22Rv1 (cell line): ENCODE measurements around the gene SYCE1L.

Experiments used
- CTCF ChIP-seq: fragments of 450-650 bp; IDR thresholded peaks from 2 replicates; pipeline ENCODE4 v1.5.1; 2017; ENCODE audit warnings: mild to moderate bottlenecking
- ZFX ChIP-seq: fragments of 450-650 bp; IDR thresholded peaks from 2 replicates; pipeline ENCODE4 v1.6.1; 2017; ENCODE audit warnings: antibody characterized with exemption, borderline replicate concordance

DNA sequence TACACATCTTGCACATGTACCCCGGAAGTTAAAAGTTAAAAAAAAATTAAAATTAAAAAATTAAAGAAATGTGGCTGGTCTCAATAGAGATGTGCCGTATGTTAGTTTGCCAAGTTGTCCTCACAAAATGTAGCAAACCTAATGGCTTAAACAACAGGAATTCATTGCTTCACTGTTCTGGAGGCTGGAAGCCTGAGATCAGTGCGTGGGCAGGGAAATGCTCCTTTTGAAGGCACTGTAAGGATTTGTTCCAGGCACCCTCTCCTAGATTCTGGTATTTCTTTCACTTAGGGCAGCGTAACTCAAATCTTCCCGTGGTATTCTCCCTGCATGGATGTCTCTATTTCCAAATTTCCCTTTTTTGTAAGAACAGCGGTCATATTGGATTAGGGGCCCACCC lies 40.9 kb upstream of the SYCE1L start:
- TF ChIP-seq CTCF (no peak), ZFX (no peak)
